PC-3 (cell line): ENCODE data around the gene LMO7.

Source experiments
- CTCF ChIP-seq: fragments of 300-600 bp; sonication (generic); conservative IDR thresholded peaks from 2 replicates; pipeline ENCODE4 v1.5.1; 2017; ENCODE audit warnings: antibody characterized with exemption, low read depth, mild to moderate bottlenecking, low read length
- EZH2 ChIP-seq: fragments of 300-600 bp; sonication (generic); IDR thresholded peaks from one replicate; pipeline ENCODE4 v1.6.1; 2017; ENCODE audit warnings: antibody characterized with exemption, mild to moderate bottlenecking, low read length; ENCODE audit not compliant: unreplicated experiment
- EZH2phosphoT487 ChIP-seq: fragments of 300-600 bp; sonication (generic); IDR thresholded peaks from 2 replicates; pipeline ENCODE4 v1.6.1; 2018; ENCODE audit warnings: mild to moderate bottlenecking, antibody characterized with exemption, low read length, borderline replicate concordance

DNA sequence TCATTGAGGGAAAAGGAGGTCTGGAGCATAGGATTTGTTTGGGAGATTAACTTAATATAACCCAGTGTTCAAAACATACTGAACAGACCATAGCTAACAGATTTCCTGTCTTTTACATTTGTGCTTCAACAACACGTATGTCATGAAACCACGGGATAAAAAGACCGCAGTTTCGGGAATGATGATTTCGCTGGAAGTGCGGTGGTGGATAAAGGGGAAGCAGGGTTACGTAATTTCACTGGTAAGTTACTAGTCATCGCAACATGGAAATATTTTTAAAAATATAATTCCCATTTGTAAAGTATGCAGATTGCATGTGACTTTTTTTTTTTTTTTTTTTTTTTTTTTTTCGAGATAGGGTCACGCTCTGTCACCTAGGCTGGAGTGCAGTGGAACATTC is 237.4 kb downstream of the LMO7 start:
- no peak for TF ChIP-seq CTCF
- no peak for TF ChIP-seq EZH2phosphoT487
- no peak for TF ChIP-seq EZH2
